Right lobe of liver (tissue), 4 donors: Measurements from ENCODE around the gene AMZ1.

Source experiments
- POLR2A ChIP-seq: fragments of 450-650 bp; IDR thresholded peaks from one replicate; pipeline ENCODE4 v1.6.1; 2017; ENCODE audit warnings: antibody characterized with exemption, mild to moderate bottlenecking
- TF ChIP-seq, protein P1 (sequence below), 4 donors: fragments of 200-600 bp in 3 of 4; fragments of 450-650 bp in 1 of 4; IDR thresholded peaks; one replicate each; pipeline versions ENCODE4 v1.5.1 to v1.8.0; 2016 to 2022; ENCODE audit warnings: antibody characterized with exemption in 4 of 4, mild to moderate bottlenecking in 2 of 4
- donor health status: DM: no; HTN: no; CAD: no.
- donor health status: DM: no; HTN: no; CAD: no.
- donor health status: DM: no; HTN: yes; CAD: no.

GRCh38 chr7:2647594-2648172 is 40.3 kb upstream of the AMZ1 start:
- TF ChIP-seq, protein P1, sequence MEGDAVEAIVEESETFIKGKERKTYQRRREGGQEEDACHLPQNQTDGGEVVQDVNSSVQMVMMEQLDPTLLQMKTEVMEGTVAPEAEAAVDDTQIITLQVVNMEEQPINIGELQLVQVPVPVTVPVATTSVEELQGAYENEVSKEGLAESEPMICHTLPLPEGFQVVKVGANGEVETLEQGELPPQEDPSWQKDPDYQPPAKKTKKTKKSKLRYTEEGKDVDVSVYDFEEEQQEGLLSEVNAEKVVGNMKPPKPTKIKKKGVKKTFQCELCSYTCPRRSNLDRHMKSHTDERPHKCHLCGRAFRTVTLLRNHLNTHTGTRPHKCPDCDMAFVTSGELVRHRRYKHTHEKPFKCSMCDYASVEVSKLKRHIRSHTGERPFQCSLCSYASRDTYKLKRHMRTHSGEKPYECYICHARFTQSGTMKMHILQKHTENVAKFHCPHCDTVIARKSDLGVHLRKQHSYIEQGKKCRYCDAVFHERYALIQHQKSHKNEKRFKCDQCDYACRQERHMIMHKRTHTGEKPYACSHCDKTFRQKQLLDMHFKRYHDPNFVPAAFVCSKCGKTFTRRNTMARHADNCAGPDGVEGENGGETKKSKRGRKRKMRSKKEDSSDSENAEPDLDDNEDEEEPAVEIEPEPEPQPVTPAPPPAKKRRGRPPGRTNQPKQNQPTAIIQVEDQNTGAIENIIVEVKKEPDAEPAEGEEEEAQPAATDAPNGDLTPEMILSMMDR (IDR thresholded peaks at IDR 0.05), result no peak
- no peak for TF ChIP-seq POLR2A
